ENCODE data around the gene CCR9. TPM values are rescaled to one million over a fixed set of nuclear protein-coding genes. Genes with fewer than 3 reads are reported as not detected.

The CCR9 gene
- total and polyA plus RNA-seq, 2 experiments from 2014 or later = not detected

DNA sequence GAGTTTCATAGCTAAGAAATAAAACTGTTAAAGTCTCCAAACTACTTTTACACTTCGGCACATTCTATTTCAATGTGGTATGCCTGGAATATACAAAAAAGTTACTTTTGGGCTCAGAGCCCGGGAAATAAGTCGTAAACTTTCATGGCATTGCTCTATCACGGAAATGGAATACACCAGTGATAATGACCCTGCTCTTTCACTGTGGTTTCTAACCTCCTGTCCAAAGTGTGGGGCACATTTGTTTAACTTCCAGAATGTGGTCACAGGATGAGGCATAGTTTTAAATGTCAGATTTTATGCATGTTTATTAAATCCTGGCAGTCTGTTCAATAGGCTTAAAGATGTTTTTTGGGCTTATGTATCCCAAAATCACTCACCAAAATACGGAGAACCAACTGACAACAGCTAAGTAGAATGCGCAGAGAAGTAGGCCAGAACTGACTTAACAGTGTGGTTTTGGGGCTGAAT lies 62.0 kb downstream of the CCR9 start:
- no peak for ATAC-seq
- H3K27me3 Mint-ChIP-seq (ENCODE audit: insufficient read depth, low read depth, poor library complexity) = peaks cover 6% of the 10 kb centered on the region
- DNase-seq (ENCODE audit: low spot score) = no peak
- Histone ChIP-seq H3K9me2 (ENCODE audit: insufficient read depth) (0 out of 2 replicates have a peak, but pooled peaks cover 4% of the 10 kb centered on the region), H3K4me1 (ENCODE audit: insufficient read depth) (no peaks in the 10 kb centered on the region), H3K4me2 (no peak overlapping the region), H2AFZ (no peak overlapping the region), H3K79me2 (replicated peaks; ENCODE audit: insufficient read depth) (no peaks in the 10 kb centered on the region), H3F3A (replicated peaks; ENCODE audit: low read depth) (no peaks in the 10 kb centered on the region), H3K4me3 (no peak overlapping the region), H3K27ac (ENCODE audit: low read depth) (no peak overlapping the region), H3K36me3 (ENCODE audit: insufficient read depth) (peaks cover 26% of the 10 kb centered on the region), H4K20me1 (replicated peaks; ENCODE audit: insufficient read depth) (peaks cover 2% of the 10 kb centered on the region; the same call in 1 of the 2 replicates), H3K27me3 (ENCODE audit: insufficient read depth) (no peaks in the 10 kb centered on the region)
- TF ChIP-seq EZH2phosphoT487 (IDR thresholded peaks at IDR 0.05; ENCODE audit: unreplicated experiment) (no peak), POLR2AphosphoS5 (IDR thresholded peaks at IDR 0.05; ENCODE audit: low read depth) (no peak)
- TF ChIP-seq, protein P1, sequence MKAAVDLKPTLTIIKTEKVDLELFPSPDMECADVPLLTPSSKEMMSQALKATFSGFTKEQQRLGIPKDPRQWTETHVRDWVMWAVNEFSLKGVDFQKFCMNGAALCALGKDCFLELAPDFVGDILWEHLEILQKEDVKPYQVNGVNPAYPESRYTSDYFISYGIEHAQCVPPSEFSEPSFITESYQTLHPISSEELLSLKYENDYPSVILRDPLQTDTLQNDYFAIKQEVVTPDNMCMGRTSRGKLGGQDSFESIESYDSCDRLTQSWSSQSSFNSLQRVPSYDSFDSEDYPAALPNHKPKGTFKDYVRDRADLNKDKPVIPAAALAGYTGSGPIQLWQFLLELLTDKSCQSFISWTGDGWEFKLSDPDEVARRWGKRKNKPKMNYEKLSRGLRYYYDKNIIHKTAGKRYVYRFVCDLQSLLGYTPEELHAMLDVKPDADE (IDR thresholded peaks at IDR 0.05) = no peak
- no peaks in the 10 kb centered on the region for H3K4me1 Mint-ChIP-seq
- H3K27ac Mint-ChIP-seq = no peak overlapping the region
- H3K36me3 Mint-ChIP-seq (ENCODE audit: low read depth) = peaks cover 66% of the 10 kb centered on the region
- H3K4me3 Mint-ChIP-seq = no peak overlapping the region
- no peaks in the 10 kb centered on the region for H3K9me3 Mint-ChIP-seq

GRCh38 chr3:45948881-45949280 lies 62.5 kb downstream of the CCR9 start:
- Mint-ChIP-seq H3K27me3 (ENCODE audit: insufficient read depth, low read depth, poor library complexity) (peaks cover 6% of the 10 kb centered on the region), H3K9me3 (no peaks in the 10 kb centered on the region), H3K36me3 (ENCODE audit: low read depth) (peaks cover 70% of the 10 kb centered on the region), H3K4me3 (no peak overlapping the region), H3K27ac (no peak overlapping the region), H3K4me1 (no peaks in the 10 kb centered on the region)
- DNase-seq (ENCODE audit: low spot score) (no peak), ATAC-seq (no peak)
- Histone ChIP-seq H3K4me3 (no peak overlapping the region), H2AFZ (no peak overlapping the region), H3K27ac (ENCODE audit: low read depth) (no peak overlapping the region), H3K9me2 (ENCODE audit: insufficient read depth) (0 out of 2 replicates have a peak, but pooled peaks cover 4% of the 10 kb centered on the region), H3K27me3 (ENCODE audit: insufficient read depth) (no peaks in the 10 kb centered on the region), H3K79me2 (replicated peaks; ENCODE audit: insufficient read depth) (no peaks in the 10 kb centered on the region), H3F3A (replicated peaks; ENCODE audit: low read depth) (no peaks in the 10 kb centered on the region), H3K4me1 (ENCODE audit: insufficient read depth) (no peaks in the 10 kb centered on the region), H3K4me2 (no peak overlapping the region), H4K20me1 (replicated peaks; ENCODE audit: insufficient read depth) (no peaks in the 10 kb centered on the region), H3K36me3 (ENCODE audit: insufficient read depth) (peaks cover 26% of the 10 kb centered on the region)
- no peak for TF ChIP-seq ZNF114 (CRISPR knock-in tag; IDR thresholded peaks at IDR 0.05)
- TF ChIP-seq NANOG (IDR thresholded peaks at IDR 0.05; ENCODE audit: borderline replicate concordance) = no peak

DNA sequence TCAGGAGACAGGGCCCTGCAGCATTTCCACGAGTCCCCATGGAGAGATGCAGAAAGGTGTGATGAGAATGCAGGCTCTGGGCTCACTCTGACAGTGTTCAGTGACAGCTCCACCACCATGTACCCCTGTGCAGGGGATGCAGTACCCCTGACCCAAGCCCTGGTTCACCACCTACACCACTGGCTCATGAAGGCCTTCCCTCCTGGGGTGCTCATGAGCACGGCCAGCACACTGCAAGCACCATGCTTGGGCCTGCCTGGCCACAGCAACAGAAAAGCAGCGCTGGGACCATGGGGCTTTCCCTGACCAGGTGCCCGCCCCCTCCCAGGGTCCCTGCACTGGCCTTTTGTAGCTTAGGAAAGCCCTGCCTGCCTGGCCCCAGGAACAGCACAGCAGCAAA lies 63.1 kb downstream of the CCR9 start:
- no peak overlapping the region for H2AFZ ChIP-seq
- no peak overlapping the region for H3K27ac Mint-ChIP-seq

More for the DNA sequence above, 63.1 kb downstream of the CCR9 start:
- H3K36me3 ChIP-seq (ENCODE audit: insufficient read depth) = peaks cover 28% of the 10 kb centered on the region
- no peaks in the 10 kb centered on the region for H3K4me1 Mint-ChIP-seq
- no peak overlapping the region for H3K4me3 Mint-ChIP-seq
- DNase-seq (ENCODE audit: low spot score) (no peak), ATAC-seq (no peak)
- no peak for TF ChIP-seq ZNF331 (CRISPR knock-in tag; IDR thresholded peaks at IDR 0.05; ENCODE audit: low read depth)
- H4K20me1 ChIP-seq (replicated peaks; ENCODE audit: insufficient read depth) = no peaks in the 10 kb centered on the region
- no peaks in the 10 kb centered on the region for H3K27me3 ChIP-seq (ENCODE audit: insufficient read depth)
- no peak overlapping the region for H3K4me3 ChIP-seq
- no peak overlapping the region for H3K27ac ChIP-seq (ENCODE audit: low read depth)
- peaks cover 76% of the 10 kb centered on the region for H3K36me3 Mint-ChIP-seq (ENCODE audit: low read depth)
- no peaks in the 10 kb centered on the region for H3K79me2 ChIP-seq (replicated peaks; ENCODE audit: insufficient read depth)
- H3K9me3 Mint-ChIP-seq = no peaks in the 10 kb centered on the region
- no peaks in the 10 kb centered on the region for H3K4me1 ChIP-seq (ENCODE audit: insufficient read depth)
- H3K9me2 ChIP-seq (ENCODE audit: insufficient read depth) = 0 out of 2 replicates have a peak, but pooled peaks cover 4% of the 10 kb centered on the region
- no peaks in the 10 kb centered on the region for H3F3A ChIP-seq (replicated peaks; ENCODE audit: low read depth)
- H3K27me3 Mint-ChIP-seq (ENCODE audit: insufficient read depth, low read depth, poor library complexity) = peaks cover 6% of the 10 kb centered on the region
- no peak overlapping the region for H3K4me2 ChIP-seq

Data from GM23338 (cell line).